22Rv1 (cell line): Measurements from ENCODE around the gene NFKB1.
"Not testable (repeated sequence)": the region's sequence is repeated elsewhere in the genome, so short reads cannot be mapped to it uniquely, and the experiment has no call there.

ENCODE experiments used
- H3K27ac ChIP-seq: fragments of 450-650 bp; 2 replicates; pipeline ENCODE4 v1.5.1; 2017
- ZFX ChIP-seq: fragments of 450-650 bp; IDR thresholded peaks from 2 replicates; pipeline ENCODE4 v1.6.1; 2017; ENCODE audit warnings: antibody characterized with exemption, borderline replicate concordance
- TF ChIP-seq, protein P1 (sequence below): fragments of 450-650 bp; IDR thresholded peaks from 2 replicates; pipeline ENCODE4 v1.5.1; 2017; ENCODE audit warnings: mild to moderate bottlenecking

The NFKB1 gene

DNA sequence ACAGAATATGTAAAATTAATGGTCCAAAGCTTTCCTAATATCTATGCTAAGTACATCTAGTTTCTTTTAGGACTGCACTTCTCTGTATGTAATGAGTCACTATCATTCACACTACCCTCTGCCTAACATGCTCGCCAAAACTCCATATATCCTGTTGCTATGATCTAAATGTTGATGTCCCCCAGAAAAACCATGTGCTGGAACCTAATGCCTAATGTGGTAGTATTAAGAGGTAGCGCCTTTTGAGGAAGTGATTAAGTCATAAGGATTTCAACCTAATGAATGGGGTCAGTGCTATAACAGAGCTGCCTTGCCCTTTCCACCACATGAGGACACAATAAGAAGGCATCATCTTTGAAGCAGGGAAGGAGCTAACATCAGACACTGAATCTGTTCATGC lies 34.9 kb upstream of the NFKB1 start:
- TF ChIP-seq ZFX, result no peak
- H3K27ac ChIP-seq, result no peak overlapping the region

DNA sequence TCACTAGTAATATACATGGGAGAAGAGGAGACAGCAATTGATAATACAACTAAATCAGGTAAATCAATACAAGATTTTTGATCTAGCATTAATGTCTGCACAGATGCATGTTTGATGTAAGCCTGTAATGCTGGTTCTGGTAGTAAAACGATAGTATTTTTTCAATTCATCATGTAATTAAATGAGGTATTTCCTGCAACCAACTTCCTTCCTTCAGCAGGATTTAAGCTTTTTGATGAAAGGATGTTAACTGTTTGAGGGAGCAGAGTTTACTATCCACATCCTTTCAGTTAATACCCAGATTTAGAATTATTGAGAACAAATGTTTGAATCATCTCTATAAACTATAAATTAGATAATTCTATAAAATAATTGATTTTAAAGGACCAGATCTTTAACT lies 31.4 kb upstream of the NFKB1 start:
- no peak overlapping the region for H3K27ac ChIP-seq
- TF ChIP-seq, protein P1, sequence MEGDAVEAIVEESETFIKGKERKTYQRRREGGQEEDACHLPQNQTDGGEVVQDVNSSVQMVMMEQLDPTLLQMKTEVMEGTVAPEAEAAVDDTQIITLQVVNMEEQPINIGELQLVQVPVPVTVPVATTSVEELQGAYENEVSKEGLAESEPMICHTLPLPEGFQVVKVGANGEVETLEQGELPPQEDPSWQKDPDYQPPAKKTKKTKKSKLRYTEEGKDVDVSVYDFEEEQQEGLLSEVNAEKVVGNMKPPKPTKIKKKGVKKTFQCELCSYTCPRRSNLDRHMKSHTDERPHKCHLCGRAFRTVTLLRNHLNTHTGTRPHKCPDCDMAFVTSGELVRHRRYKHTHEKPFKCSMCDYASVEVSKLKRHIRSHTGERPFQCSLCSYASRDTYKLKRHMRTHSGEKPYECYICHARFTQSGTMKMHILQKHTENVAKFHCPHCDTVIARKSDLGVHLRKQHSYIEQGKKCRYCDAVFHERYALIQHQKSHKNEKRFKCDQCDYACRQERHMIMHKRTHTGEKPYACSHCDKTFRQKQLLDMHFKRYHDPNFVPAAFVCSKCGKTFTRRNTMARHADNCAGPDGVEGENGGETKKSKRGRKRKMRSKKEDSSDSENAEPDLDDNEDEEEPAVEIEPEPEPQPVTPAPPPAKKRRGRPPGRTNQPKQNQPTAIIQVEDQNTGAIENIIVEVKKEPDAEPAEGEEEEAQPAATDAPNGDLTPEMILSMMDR, result no peak
- TF ChIP-seq ZFX, result no peak

DNA sequence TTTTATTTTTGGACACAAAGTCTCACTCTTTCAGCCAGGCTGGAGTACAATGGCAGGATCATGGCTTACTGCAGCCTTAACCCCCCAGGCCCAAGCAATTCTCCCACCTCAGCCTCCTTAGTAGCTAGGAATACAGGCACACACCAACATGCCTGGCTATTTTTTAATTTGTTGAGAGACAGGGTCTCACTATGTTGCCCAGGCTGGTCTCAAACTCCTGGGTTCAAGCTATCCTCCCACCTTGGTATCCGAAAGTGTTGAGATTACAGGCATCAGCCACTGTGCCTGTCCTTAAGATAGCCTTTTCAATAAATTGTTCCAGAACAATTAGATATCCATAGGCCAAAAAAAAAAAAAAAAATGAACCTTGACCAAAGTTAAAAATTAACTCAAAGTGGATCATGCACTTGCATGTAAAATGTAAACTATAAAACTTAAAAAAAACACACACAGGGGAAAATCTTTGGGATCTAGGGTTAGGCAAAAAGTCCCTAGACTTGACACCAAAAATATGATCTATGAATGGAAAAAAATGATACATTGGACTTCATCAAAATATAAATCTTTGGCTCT lies 28.6 kb upstream of the NFKB1 start:
- TF ChIP-seq ZFX, result no peak
- TF ChIP-seq, protein P1, result no peak
- H3K27ac ChIP-seq, result peak overlapping the region; percentile 47

DNA sequence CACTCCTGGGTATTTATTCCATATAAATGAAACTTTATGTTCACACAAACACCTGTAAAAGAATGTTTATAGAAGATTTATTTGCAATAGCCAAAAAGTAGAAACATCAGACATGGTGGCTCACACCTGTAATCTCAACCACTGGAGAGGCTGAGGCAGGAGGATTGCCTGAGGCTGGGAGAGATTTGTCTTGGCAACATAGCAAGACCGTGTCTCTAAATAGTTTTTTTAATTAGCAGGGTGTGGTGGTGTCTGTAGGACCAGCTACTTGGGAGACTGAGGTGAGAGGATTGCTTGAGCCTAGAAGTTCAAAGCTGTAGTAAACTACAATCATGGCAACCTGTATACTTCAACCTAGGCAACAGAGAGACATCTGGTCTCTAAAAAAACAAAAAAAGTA lies 27.7 kb upstream of the NFKB1 start:
- peak overlapping the region; percentile 47 for H3K27ac ChIP-seq
- TF ChIP-seq, protein P1, result no peak
- TF ChIP-seq ZFX, result no peak

DNA sequence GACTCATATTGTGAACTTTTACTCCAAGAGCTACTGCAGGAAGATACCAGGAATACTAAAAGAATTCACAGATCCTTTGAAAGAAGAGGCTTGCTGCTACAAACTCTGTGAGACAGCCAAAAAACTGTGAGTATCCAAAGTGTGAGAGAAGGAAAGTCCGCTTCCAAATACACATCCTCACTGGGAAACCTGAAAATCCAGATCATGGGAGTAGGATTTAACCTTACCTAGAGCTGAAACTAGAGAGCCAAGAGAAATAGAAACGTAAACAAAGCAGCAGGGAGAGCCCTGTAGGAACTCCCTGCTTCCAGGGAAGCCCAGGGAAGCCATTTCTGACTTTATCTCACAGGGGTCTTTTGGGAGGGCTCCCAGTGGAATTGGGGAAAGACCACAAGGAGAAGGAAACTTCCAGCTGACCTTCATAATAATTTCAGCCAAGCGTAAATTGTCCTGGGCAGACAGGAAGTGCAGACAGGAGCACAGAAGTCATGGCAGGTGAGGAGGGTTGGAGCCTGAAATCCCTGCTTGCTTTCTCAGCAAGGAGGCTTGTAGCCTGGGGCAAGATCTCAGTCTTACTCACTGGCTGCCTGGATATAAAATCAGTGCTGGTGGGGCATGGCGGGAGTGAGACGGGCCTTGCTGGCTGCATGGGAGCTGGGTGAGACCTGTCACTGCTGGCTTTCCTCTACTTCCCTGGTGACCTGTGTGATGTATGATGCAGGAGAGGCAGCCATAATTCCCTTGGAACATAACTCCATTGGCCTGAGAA lies 26.2 kb upstream of the NFKB1 start:
- TF ChIP-seq, protein P1, result no peak
- TF ChIP-seq ZFX, result no peak
- H3K27ac ChIP-seq, result no peak overlapping the region

DNA sequence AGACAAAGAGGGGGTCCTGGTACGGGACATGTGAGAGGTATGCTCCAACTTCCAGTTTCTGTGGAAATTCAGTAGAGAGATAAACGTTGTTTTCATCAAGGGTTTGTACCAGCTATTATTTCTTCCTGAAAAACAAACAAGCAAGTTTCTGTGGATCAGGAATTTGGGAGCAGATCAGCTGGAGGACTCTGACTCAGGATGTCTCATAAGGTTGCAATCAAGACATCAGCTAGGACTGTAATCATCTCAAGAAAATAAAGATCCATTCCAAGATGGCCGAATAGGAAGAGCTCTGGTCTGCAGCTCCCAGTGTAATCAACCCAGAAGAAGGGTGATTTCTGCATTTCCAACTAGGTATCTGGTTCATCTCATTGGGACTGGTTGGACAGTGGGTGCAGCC lies 23.5 kb upstream of the NFKB1 start:
- TF ChIP-seq, protein P1, result no peak
- TF ChIP-seq ZFX, result no peak
- no peak overlapping the region for H3K27ac ChIP-seq

DNA sequence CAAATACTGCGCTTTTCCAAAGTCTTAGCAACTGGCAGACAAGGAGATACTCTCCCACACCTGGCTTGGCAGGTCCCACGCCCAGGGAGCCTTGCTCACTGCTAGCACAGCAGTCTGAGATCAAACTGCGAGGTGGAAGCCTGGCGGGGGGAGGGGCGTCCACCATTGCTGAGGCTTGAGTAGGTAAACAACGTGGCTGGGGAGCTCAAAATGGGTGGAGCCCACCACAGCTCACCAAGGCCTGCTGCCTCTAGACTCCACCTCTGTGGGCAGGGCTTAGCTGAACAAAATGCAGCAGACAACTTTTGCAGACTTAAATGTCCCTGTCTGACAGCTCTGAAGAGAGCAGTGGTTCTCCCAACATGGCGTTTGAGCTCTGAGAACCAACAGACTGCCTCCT lies 23.0 kb upstream of the NFKB1 start:
- TF ChIP-seq, protein P1, result no peak
- TF ChIP-seq ZFX, result no peak
- H3K27ac ChIP-seq, result no peak overlapping the region

DNA sequence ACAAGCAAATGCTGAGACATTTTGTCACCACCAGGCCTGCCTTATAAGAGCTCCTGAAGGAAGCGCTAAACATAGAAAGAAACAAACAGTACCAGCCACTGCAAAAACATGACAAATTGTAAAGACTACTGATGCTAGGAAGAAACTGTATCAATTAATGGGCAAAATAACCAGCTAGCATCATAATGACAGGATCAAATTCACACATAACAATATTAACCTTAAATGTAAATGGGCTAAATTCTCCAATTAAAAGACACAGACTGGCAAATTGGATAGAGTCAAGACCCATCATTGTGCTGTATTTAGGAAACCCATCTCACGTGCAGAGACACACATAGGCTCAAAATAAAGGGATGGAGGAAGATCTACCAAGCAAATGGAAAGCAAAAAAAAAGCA lies 21.3 kb upstream of the NFKB1 start:
- H3K27ac ChIP-seq, result not testable (repeated sequence)
